SK-MEL-5 (cell line): ENCODE data around the gene PRKCZ. TPM values are rescaled to one million over a fixed set of nuclear protein-coding genes. Genes with fewer than 3 reads are reported as not detected.

Experiments
- DNase-seq: peaks from one replicate; pipeline ENCODE4 v3.0.0-alpha.2; 2016; ENCODE audit warnings: low read depth, low spot score
- in situ Hi-C: cut with HindIII; loops from 2 replicates; pipeline ENCODE4 v1.10.0; 2016; ENCODE audit warnings: low sequenced_read_pairs, high pct_unique_total_duplicates, low pct_unique_long_range_greater_than_20kb
- total RNA-seq: library from RNA; depleted of rRNA; stranded (reverse); fragments of >200 nt; shearing (Covaris generic); gene quantifications from 2 replicates; pipeline ENCODE4 v1.2.3, GENCODE V29; 2014

PRKCZ gene
- total RNA-seq, 1 experiment from 2014 or later: 19.8 TPM

- no peak for DNase-seq
- in situ Hi-C loops: no loop called here
These were observed 119.1 kb downstream of the PRKCZ start for GRCh38 chr1:2169200-2169836.

- in situ Hi-C loops: no loop called here
- DNase-seq: no peak
These were observed 120.0 kb downstream of the PRKCZ start for GRCh38 chr1:2170211-2170610.

DNA sequence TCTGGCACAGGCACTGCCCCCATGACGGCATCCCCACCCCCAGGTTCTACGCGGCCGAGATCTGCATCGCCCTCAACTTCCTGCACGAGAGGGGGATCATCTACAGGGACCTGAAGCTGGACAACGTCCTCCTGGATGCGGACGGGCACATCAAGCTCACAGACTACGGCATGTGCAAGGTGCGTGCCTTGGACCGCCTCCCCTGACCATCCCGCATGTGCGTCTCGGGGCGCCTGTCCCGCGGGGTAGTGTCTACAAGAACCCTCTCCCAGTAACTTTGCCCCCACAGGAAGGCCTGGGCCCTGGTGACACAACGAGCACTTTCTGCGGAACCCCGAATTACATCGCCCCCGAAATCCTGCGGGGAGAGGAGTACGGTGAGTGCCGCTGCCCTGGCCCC lies 121.8 kb downstream of the PRKCZ start:
- in situ Hi-C loops: no loop called here
- no peak for DNase-seq

DNA sequence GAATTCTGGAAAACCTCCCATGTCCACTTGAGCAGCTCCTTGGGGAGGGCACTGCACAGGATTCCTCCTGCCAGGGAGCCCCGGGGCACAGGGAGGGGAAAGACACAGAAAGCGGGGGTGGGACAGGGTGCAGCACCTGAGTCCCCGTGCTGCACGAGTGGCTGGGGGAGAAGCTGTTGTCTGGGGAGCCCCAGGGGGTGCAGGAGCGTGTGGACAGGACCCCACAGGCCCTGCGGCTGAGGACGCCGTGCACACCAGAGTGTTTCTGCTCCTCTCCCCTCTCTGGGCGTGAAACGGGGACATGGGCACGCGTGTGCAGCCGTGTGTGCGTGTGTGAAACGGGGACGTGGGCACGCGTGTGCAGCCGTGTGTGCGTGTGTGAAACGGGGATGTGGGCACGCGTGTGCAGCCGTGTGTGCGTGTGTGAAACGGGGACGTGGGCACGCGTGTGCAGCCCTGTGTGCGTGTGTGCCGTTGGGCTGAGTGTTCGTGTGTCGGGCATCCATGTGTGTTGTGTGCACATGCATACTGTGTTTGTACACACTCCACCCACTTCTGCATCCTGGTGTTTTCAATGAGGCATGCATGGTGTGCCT lies 122.4 kb downstream of the PRKCZ start:
- in situ Hi-C loops: no loop called here
- DNase-seq: no peak

- DNase-seq: no peak
- in situ Hi-C loops: no loop called here
These were observed 123.5 kb downstream of the PRKCZ start for GRCh38 chr1:2173546-2174347.

DNA sequence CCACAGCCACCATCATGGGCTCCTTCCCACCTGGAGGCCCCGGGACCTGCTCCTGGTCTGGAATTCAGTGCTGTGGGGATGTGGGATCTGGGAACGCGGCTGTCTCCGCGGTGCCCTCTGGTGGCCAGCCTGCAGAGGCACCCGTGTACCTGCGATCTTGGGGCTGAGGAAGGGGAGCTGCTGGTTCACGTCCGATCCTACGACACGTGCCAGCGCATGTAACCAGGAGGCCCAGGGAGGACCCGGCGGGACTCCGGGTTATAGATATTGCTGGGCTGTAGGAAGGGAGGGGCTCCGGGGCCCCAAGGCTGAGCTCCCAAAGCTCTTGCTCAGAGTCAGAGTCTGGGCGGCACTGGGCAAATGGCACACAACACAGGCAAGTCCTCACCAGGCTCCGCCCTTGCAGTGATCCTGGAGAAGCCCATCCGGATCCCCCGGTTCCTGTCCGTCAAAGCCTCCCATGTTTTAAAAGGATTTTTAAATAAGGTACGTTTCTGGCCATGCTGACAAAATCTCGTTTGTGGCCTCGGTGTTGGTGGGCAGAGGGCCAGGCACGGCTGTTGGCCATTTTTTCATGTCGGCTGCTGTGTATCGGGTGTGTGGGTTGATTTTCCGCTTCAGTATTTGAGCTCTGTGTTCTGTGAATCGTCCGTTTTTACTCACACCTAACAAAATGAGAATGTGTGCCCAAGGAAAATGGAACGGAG lies 124.3 kb downstream of the PRKCZ start:
- peak; percentile 63 for DNase-seq
- in situ Hi-C loops: no loop called here

- DNase-seq: no peak
- in situ Hi-C loops: no loop called here
These were observed 124.8 kb downstream of the PRKCZ start for GRCh38 chr1:2175055-2175414.

GRCh38 chr1:2175681-2176454 lies 125.7 kb downstream of the PRKCZ start:
- in situ Hi-C loops: no loop called here

GRCh38 chr1:2176615-2177014 lies 126.4 kb downstream of the PRKCZ start:
- DNase-seq: no peak
- in situ Hi-C loops: no loop called here

More at GRCh38 chr1:2175681-2176454, 125.7 kb downstream of the PRKCZ start:
- no peak for DNase-seq

GRCh38 chr1:2177541-2177940 lies 127.3 kb downstream of the PRKCZ start:
- in situ Hi-C loops: no loop called here
- DNase-seq: no peak

- in situ Hi-C loops: no loop called here
- DNase-seq: no peak
These were observed 127.8 kb downstream of the PRKCZ start for GRCh38 chr1:2177946-2178538.

GRCh38 chr1:2178875-2179274 lies 128.7 kb downstream of the PRKCZ start:
- in situ Hi-C loops: no loop called here
- no peak for DNase-seq

DNA sequence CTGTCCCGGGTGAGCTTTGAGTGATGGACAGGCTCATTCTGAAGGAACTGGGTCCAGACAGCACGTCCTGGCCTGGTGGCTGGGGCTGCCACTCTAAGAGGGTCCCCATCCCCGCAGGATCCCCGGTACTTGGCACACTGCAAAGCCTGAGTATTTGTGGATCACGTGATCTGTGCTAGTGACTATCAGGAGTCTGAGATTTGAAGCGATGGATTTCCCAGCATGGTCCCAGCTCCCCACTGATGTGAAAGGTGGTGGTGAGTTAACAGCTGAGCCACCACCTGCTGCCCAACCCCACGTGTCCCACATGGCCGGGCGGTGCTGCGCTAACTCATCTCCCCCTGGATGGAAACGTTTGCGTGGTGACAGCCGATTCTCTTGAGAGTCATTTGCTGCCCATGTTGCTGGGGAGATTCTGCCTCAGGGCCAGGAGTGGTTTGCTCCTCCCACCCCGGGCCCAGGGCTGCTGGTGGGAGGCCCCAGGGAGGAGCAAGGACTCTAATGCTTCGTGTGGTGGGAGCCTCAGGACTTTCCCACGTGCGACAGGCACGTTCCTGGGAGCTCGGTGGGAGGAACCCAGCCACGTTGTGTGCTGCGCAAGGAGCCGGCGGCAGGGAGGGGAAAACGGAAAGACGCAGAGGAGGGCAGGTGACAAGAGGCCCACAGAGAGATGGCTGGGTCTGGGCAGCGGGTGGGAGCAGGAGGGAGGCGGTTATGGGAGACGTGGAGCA lies 129.2 kb downstream of the PRKCZ start:
- in situ Hi-C loops: no loop called here
- no peak for DNase-seq

DNA sequence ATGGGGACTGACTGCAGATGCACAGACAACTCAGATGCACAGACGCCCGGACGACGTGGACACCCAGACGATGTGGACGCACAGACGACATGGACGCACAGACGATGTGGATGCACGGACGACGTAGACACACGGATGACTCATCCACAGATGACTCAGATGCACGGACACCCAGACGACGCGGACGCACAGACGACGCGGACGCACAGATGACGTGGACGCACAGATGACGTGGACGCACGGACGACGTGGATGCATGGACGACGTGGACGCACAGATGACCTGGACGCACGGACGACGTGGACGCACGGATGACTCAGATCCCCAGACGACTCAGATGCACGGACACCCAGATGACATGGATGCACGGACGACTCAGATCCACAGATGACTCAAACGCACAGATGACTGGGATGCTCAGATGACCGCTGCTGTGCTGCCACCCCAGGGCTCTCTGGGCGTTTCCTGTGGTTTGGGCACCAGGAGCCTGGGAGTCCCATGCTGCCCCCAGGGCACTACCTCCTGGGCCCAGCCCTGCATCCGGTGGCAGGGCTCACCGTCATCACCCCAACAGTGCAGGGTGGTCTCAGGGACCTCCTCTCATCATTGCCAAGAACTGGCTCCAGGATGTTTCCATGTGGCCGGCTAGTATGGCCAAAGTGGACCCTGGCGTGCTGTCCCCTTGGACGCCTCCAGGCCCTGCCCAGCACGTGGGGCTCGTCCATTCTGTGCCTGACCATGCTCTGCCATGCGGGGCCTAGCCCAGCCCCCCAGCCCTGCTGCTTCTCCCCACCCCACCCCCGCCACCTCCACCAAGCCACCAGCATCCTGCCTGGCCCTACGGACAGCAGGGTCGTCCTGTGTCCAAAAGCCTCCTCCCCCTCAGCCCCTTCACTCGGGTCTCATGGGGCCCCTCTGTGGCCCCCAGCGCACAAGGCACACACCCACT lies 130.4 kb downstream of the PRKCZ start:
- no peak for DNase-seq
- in situ Hi-C loops: no loop called here

GRCh38 chr1:2181271-2181670 lies 131.1 kb downstream of the PRKCZ start:
- in situ Hi-C loops: no loop called here
- DNase-seq: no peak

- in situ Hi-C loops: no loop called here
- no peak for DNase-seq
These were observed 131.5 kb downstream of the PRKCZ start for GRCh38 chr1:2181752-2182151.
